OCI-LY3 (cell line): ENCODE results near the gene PLA2G1B.

Source experiments
- EZH2phosphoT487 ChIP-seq: fragments of 200-600 bp; shearing (Covaris generic); IDR thresholded peaks from 2 replicates; pipeline ENCODE4 v1.6.1; 2018; ENCODE audit warnings: antibody characterized with exemption, mixed run types, low read depth
- TF ChIP-seq, protein P1 (sequence below): fragments of 200-600, 300-600 bp; sonication (generic); IDR thresholded peaks from 2 replicates; pipeline ENCODE4 v1.5.1; 2014; ENCODE audit warnings: antibody characterized with exemption, low read length, low read depth

DNA sequence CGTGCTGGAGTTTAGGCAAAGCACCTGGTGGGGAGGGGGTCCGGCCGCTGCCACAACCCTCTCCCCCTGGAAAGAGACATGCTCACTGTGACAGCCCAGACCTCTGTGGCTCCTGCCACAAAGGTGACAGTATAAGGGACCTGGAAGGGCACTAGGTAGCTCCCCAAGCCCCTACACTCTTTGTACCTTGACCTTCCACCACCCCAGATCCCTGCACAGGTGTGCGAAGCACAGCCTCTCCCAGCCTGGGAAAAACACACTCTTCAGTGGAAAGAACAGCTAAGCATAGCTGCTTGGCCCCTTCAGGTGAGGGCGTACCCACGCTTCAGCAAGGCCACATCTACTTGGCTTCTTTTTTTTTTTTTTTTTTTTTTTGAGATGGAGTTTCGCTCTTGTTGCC is 4.9 kb upstream of the PLA2G1B start:
- TF ChIP-seq, protein P1, sequence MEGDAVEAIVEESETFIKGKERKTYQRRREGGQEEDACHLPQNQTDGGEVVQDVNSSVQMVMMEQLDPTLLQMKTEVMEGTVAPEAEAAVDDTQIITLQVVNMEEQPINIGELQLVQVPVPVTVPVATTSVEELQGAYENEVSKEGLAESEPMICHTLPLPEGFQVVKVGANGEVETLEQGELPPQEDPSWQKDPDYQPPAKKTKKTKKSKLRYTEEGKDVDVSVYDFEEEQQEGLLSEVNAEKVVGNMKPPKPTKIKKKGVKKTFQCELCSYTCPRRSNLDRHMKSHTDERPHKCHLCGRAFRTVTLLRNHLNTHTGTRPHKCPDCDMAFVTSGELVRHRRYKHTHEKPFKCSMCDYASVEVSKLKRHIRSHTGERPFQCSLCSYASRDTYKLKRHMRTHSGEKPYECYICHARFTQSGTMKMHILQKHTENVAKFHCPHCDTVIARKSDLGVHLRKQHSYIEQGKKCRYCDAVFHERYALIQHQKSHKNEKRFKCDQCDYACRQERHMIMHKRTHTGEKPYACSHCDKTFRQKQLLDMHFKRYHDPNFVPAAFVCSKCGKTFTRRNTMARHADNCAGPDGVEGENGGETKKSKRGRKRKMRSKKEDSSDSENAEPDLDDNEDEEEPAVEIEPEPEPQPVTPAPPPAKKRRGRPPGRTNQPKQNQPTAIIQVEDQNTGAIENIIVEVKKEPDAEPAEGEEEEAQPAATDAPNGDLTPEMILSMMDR: no peak
- TF ChIP-seq EZH2phosphoT487: no peak
